ENCODE measurements around the gene REXO4. TPM values are rescaled to one million over a fixed set of nuclear protein-coding genes. Genes with fewer than 3 reads are reported as not detected.
A peak's percentile ranks its signal among the peaks of the same experiment; 100 is the strongest.

REXO4 gene
- total RNA-seq, 4 donors from 2014 or later: 20.9 to 28.3 (median 22.2) TPM

GRCh38 chr9:133361507-133362092 lies 56.2 kb downstream of the REXO4 start:
- H3K9me3 ChIP-seq: no peaks in the 10 kb centered on the region
- no peak for DNase-seq (ENCODE audit: low spot score in 2 of 2)
- peaks cover 69% of the 10 kb centered on the region for H3K36me3 ChIP-seq
- no peaks in the 10 kb centered on the region for H3K27me3 ChIP-seq
- no peak overlapping the region for H3K27ac ChIP-seq
- peaks cover 57% of the 10 kb centered on the region for H3K4me1 ChIP-seq
- TF ChIP-seq POLR2A (IDR thresholded peaks at IDR 0.05) (no peak), POLR2AphosphoS5 (IDR thresholded peaks at IDR 0.05) (no peak), EP300 (IDR thresholded peaks at IDR 0.05) (no peak)
- TF ChIP-seq, protein P1, sequence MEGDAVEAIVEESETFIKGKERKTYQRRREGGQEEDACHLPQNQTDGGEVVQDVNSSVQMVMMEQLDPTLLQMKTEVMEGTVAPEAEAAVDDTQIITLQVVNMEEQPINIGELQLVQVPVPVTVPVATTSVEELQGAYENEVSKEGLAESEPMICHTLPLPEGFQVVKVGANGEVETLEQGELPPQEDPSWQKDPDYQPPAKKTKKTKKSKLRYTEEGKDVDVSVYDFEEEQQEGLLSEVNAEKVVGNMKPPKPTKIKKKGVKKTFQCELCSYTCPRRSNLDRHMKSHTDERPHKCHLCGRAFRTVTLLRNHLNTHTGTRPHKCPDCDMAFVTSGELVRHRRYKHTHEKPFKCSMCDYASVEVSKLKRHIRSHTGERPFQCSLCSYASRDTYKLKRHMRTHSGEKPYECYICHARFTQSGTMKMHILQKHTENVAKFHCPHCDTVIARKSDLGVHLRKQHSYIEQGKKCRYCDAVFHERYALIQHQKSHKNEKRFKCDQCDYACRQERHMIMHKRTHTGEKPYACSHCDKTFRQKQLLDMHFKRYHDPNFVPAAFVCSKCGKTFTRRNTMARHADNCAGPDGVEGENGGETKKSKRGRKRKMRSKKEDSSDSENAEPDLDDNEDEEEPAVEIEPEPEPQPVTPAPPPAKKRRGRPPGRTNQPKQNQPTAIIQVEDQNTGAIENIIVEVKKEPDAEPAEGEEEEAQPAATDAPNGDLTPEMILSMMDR (IDR thresholded peaks at IDR 0.05): no peak
- WGBS: 76% methylated on average over 13 of the region's 13 CpGs
- H3K4me3 ChIP-seq: no peak overlapping the region

DNA sequence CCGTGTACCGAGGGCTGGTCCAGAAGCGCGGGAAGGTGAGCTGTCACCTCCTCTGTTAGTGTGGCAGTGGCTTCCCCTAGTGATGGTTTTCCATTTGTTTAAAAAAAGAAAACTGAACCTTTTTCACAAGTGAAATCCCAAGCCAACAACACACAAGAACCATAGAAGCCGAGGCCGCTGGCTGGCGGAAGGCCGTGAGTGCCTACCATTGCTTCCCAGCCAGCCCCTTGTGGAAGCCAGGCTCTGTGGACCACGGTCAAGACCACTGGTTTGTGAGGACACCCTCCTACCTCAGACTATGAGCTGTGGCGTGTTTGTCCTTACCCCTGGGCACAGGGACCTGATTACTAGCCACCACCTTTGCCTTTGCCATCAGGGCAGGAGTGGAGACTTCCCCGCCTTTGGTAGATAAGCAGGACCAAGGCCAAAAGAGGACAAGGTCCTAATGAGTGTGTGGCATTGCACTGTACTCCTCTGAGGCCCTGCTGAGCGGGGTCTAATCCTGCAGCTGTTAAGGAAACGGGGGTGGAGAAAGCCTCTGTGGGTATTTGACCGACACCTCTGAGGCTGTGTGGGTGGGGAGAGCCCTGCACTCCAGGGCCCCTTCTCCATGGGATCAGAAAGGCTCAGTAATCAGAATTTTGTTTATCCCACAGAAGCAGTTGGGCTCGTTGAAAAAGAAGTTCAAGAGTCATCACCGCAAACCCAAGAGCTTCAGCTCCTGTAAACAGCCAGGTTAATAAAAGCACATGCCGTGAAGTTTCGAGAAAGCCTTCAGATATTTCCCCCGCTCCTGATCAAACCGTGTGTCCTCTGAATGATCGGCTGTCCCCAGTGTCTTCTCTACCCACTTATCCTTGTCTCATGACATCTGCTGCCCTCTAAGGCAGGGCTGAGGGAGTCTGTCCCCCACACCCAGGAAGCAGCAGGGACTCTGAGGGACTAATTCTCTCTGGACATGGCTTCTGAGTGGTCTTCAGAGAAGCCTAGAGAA lies 57.1 kb downstream of the REXO4 start:
- WGBS: 83% methylated on average over 21 of the region's 21 CpGs
- H3K36me3 ChIP-seq: peaks cover 62% of the 10 kb centered on the region
- H3K9me3 ChIP-seq: no peaks in the 10 kb centered on the region
- no peak for DNase-seq (ENCODE audit: low spot score in 2 of 2)
- peaks cover 58% of the 10 kb centered on the region for H3K4me1 ChIP-seq
- TF ChIP-seq, protein P1 (IDR thresholded peaks at IDR 0.05): no peak
- TF ChIP-seq EP300 (IDR thresholded peaks at IDR 0.05): no peak
- TF ChIP-seq POLR2AphosphoS5 (IDR thresholded peaks at IDR 0.05): no peak
- no peak for TF ChIP-seq POLR2A (IDR thresholded peaks at IDR 0.05)
- no peaks in the 10 kb centered on the region for H3K27me3 ChIP-seq
- no peak overlapping the region for H3K27ac ChIP-seq
- no peak overlapping the region for H3K4me3 ChIP-seq

GRCh38 chr9:133359399-133360175 lies 58.2 kb downstream of the REXO4 start:
- peak in 1 of 2 donors; percentile 61 for DNase-seq (ENCODE audit: low spot score in 2 of 2)
- no peak for TF ChIP-seq POLR2A (IDR thresholded peaks at IDR 0.05)
- TF ChIP-seq EP300 (IDR thresholded peaks at IDR 0.05): no peak
- no peak for TF ChIP-seq POLR2AphosphoS5 (IDR thresholded peaks at IDR 0.05)
- TF ChIP-seq, protein P1 (IDR thresholded peaks at IDR 0.05): no peak
- Histone ChIP-seq H3K27me3 (no peaks in the 10 kb centered on the region), H3K9me3 (no peaks in the 10 kb centered on the region), H3K27ac (no peak overlapping the region), H3K36me3 (peaks cover 51% of the 10 kb centered on the region), H3K4me3 (no peak overlapping the region), H3K4me1 (peaks cover 59% of the 10 kb centered on the region)
- WGBS: 27% methylated on average over 6 of the region's 20 CpGs

GRCh38 chr9:133357656-133358055 lies 60.2 kb downstream of the REXO4 start:
- no peak for TF ChIP-seq POLR2A (IDR thresholded peaks at IDR 0.05)
- TF ChIP-seq, protein P1 (IDR thresholded peaks at IDR 0.05): no peak
- TF ChIP-seq EP300 (IDR thresholded peaks at IDR 0.05): no peak
- no peak for TF ChIP-seq POLR2AphosphoS5 (IDR thresholded peaks at IDR 0.05)
- H3K4me3 ChIP-seq: no peak overlapping the region
- no peaks in the 10 kb centered on the region for H3K9me3 ChIP-seq
- H3K4me1 ChIP-seq: peaks cover 45% of the 10 kb centered on the region
- DNase-seq (ENCODE audit: low spot score in 2 of 2): no peak
- 82% methylated on average over 9 of the region's 14 CpGs for WGBS
- no peak overlapping the region for H3K27ac ChIP-seq
- peaks cover 47% of the 10 kb centered on the region for H3K36me3 ChIP-seq
- H3K27me3 ChIP-seq: no peaks in the 10 kb centered on the region

All from suprapubic skin (tissue), 4 donors.